Uterus (tissue), 2 donors: ENCODE measurements around the gene TMEM219.

Experiments
- CTCF ChIP-seq, 4 experiments: fragments of 200-600 bp in 2 of 4; fragments of 450-650 bp in 2 of 4; sonication (generic) in 2 of 4; IDR thresholded peaks; one replicate each; pipeline ENCODE4 v1.5.1; 2016 to 2019; ENCODE audit warnings: antibody characterized with exemption in 4 of 4, mild to moderate bottlenecking in 2 of 4, moderate library complexity in 1 of 4
- POLR2A ChIP-seq, 2 donors: fragments of 450-650 bp; IDR thresholded peaks; one replicate each; pipeline ENCODE4 v1.6.1; 2016; ENCODE audit warnings: antibody characterized with exemption in 2 of 2, mild to moderate bottlenecking in 1 of 2, moderate library complexity in 1 of 2

- TF ChIP-seq CTCF (IDR thresholded peaks at IDR 0.05) (no peak), POLR2A (IDR thresholded peaks at IDR 0.05) (no peak)
These were observed 14.1 kb downstream of the TMEM219 start for GRCh38 chr16:29975811-29976511.
